ENCODE data around the gene HK3.

DNA sequence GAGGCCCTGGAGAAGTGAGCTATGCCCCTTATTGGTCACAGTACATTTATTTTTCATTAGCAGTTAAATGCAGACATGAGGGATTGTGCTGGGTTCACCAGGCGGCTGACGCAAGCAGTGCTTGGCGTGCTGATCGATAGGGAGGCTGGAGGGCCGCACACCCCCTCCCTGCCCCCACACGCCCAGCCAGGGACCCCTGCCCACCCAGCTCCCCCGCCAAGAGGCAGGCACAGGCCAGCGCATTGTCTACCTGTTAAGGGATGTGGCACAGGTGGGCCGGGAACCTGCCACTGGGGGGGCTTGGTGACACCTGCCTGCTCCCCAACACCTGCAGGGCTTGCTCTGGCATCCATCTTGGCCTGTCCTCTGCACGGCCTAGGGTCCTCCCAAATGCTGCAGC lies 39.2 kb downstream of the HK3 start:
- TF ChIP-seq, protein P1, sequence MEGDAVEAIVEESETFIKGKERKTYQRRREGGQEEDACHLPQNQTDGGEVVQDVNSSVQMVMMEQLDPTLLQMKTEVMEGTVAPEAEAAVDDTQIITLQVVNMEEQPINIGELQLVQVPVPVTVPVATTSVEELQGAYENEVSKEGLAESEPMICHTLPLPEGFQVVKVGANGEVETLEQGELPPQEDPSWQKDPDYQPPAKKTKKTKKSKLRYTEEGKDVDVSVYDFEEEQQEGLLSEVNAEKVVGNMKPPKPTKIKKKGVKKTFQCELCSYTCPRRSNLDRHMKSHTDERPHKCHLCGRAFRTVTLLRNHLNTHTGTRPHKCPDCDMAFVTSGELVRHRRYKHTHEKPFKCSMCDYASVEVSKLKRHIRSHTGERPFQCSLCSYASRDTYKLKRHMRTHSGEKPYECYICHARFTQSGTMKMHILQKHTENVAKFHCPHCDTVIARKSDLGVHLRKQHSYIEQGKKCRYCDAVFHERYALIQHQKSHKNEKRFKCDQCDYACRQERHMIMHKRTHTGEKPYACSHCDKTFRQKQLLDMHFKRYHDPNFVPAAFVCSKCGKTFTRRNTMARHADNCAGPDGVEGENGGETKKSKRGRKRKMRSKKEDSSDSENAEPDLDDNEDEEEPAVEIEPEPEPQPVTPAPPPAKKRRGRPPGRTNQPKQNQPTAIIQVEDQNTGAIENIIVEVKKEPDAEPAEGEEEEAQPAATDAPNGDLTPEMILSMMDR (IDR thresholded peaks at IDR 0.05) = no peak
- no peak for TF ChIP-seq POLR2AphosphoS5 (IDR thresholded peaks at IDR 0.05)

All from prostate gland (tissue), 2 donors.